ENCODE results near the gene MDGA2.

Gene MDGA2

GRCh38 chr14:47483449-47483848, 192.0 kb downstream of the MDGA2 start:
- DNase-seq (ENCODE audit: extremely low read depth, low read depth) = no peak
- no peak overlapping the region for H3K4me3 ChIP-seq (replicated peaks; ENCODE audit: low read depth, low read length)
- no peak for TF ChIP-seq CTCF (IDR thresholded peaks at IDR 0.05; ENCODE audit: low read depth, low read length, missing control alignments)

- no peak for TF ChIP-seq CTCF (IDR thresholded peaks at IDR 0.05; ENCODE audit: low read depth, low read length, missing control alignments)
- no peak for DNase-seq (ENCODE audit: extremely low read depth, low read depth)
- no peak overlapping the region for H3K4me3 ChIP-seq (replicated peaks; ENCODE audit: low read depth, low read length)
Observed at GRCh38 chr14:47471075-47471474, 204.3 kb downstream of the MDGA2 start.

GRCh38 chr14:47466916-47467315, 208.5 kb downstream of the MDGA2 start:
- H3K4me3 ChIP-seq (replicated peaks; ENCODE audit: low read depth, low read length) = no peak overlapping the region
- DNase-seq (ENCODE audit: extremely low read depth, low read depth) = no peak
- no peak for TF ChIP-seq CTCF (IDR thresholded peaks at IDR 0.05; ENCODE audit: low read depth, low read length, missing control alignments)

GRCh38 chr14:47454025-47454424, 221.4 kb downstream of the MDGA2 start:
- no peak for DNase-seq (ENCODE audit: extremely low read depth, low read depth)
- no peak for TF ChIP-seq CTCF (IDR thresholded peaks at IDR 0.05; ENCODE audit: low read depth, low read length, missing control alignments)
- H3K4me3 ChIP-seq (replicated peaks; ENCODE audit: low read depth, low read length) = no peak overlapping the region

- no peak for DNase-seq (ENCODE audit: extremely low read depth, low read depth)
- no peak overlapping the region for H3K4me3 ChIP-seq (replicated peaks; ENCODE audit: low read depth, low read length)
- no peak for TF ChIP-seq CTCF (IDR thresholded peaks at IDR 0.05; ENCODE audit: low read depth, low read length, missing control alignments)
Observed at GRCh38 chr14:47447076-47447475, 228.3 kb downstream of the MDGA2 start.

- DNase-seq (ENCODE audit: extremely low read depth, low read depth) = no peak
- no peak overlapping the region for H3K4me3 ChIP-seq (replicated peaks; ENCODE audit: low read depth, low read length)
- no peak for TF ChIP-seq CTCF (IDR thresholded peaks at IDR 0.05; ENCODE audit: low read depth, low read length, missing control alignments)
Observed at GRCh38 chr14:47442211-47442610, 233.2 kb downstream of the MDGA2 start.

GRCh38 chr14:47439953-47440352, 235.5 kb downstream of the MDGA2 start:
- no peak for DNase-seq (ENCODE audit: extremely low read depth, low read depth)
- TF ChIP-seq CTCF (IDR thresholded peaks at IDR 0.05; ENCODE audit: low read depth, low read length, missing control alignments) = no peak

More at GRCh38 chr14:47439953-47440352, 235.5 kb downstream of the MDGA2 start:
- no peak overlapping the region for H3K4me3 ChIP-seq (replicated peaks; ENCODE audit: low read depth, low read length)

Data from HFF-Myc (cell line).